ENCODE results near the gene MITD1. TPM values are rescaled to one million over a fixed set of nuclear protein-coding genes. Genes with fewer than 3 reads are reported as not detected.
A peak's percentile ranks its signal among the peaks of the same experiment; 100 is the strongest.
"Not testable (repeated sequence)": the region's sequence is repeated elsewhere in the genome, so short reads cannot be mapped to it uniquely, and the experiment has no call there.

MITD1 gene

GRCh38 chr2:99140056-99140859 is 40.6 kb downstream of the MITD1 start:
- Histone ChIP-seq H3K18ac (ENCODE audit: low read length) (no peak overlapping the region), H3K4me2 (ENCODE audit: low read length) (peak overlapping the region; percentile 66), H3K4me3 (ENCODE audit: low read length) (peak overlapping the region; percentile 70), H3K9ac (ENCODE audit: low read length) (peak overlapping the region; percentile 78), H2BK120ac (ENCODE audit: low read depth, low read length) (no peak overlapping the region), H3K36me3 (ENCODE audit: control insufficient read depth, insufficient read depth, low read length) (no peaks in the 10 kb centered on the region), H4K8ac (ENCODE audit: low read depth, low read length) (no peak overlapping the region), H3K79me1 (ENCODE audit: low read length) (no peaks in the 10 kb centered on the region), H3K79me2 (ENCODE audit: control insufficient read depth, insufficient read depth, low read length) (no peaks in the 10 kb centered on the region), H2BK5ac (ENCODE audit: low read length) (no peak overlapping the region), H3K23ac (ENCODE audit: low read length) (no peak overlapping the region), H2BK15ac (replicated peaks; ENCODE audit: low read depth) (no peak overlapping the region), H3K4ac (ENCODE audit: low read depth, low read length) (no peak overlapping the region), H3K4me1 (ENCODE audit: control insufficient read depth, low read depth, low read length) (no peaks in the 10 kb centered on the region), H3K56ac (ENCODE audit: low read length) (peak overlapping the region; percentile 90), H3K27me3 (ENCODE audit: insufficient read depth, low read length, poor library complexity) (no peaks in the 10 kb centered on the region), H2AK5ac (ENCODE audit: low read length) (no peak overlapping the region), H3K27ac (ENCODE audit: low read depth, low read length) (no peak overlapping the region), H4K5ac (ENCODE audit: low read length) (no peak overlapping the region)
- WGBS (ENCODE audit: extremely low coverage, insufficient coverage, low lambda C conversion rate), result no CpG with 5 or more reads among the region's 17 CpGs
- DNase-seq, result no peak

GRCh38 chr2:99139003-99139402 is 41.9 kb downstream of the MITD1 start:
- no peak overlapping the region for H3K56ac ChIP-seq (ENCODE audit: low read length)
- H2BK120ac ChIP-seq (ENCODE audit: low read depth, low read length), result no peak overlapping the region
- H3K27ac ChIP-seq (ENCODE audit: low read depth, low read length), result no peak overlapping the region
- H3K36me3 ChIP-seq (ENCODE audit: control insufficient read depth, insufficient read depth, low read length), result no peaks in the 10 kb centered on the region
- DNase-seq, result no peak
- no peak overlapping the region for H3K4ac ChIP-seq (ENCODE audit: low read depth, low read length)
- no peak overlapping the region for H4K5ac ChIP-seq (ENCODE audit: low read length)
- H3K23ac ChIP-seq (ENCODE audit: low read length), result no peak overlapping the region
- H3K27me3 ChIP-seq (ENCODE audit: insufficient read depth, low read length, poor library complexity), result no peaks in the 10 kb centered on the region
- no peaks in the 10 kb centered on the region for H3K79me2 ChIP-seq (ENCODE audit: control insufficient read depth, insufficient read depth, low read length)
- no peak overlapping the region for H2BK5ac ChIP-seq (ENCODE audit: low read length)
- no peak overlapping the region for H3K18ac ChIP-seq (ENCODE audit: low read length)
- no peak overlapping the region for H2BK15ac ChIP-seq (replicated peaks; ENCODE audit: low read depth)
- H3K4me1 ChIP-seq (ENCODE audit: control insufficient read depth, low read depth, low read length), result no peaks in the 10 kb centered on the region
- H3K79me1 ChIP-seq (ENCODE audit: low read length), result no peaks in the 10 kb centered on the region
- no peak overlapping the region for H2AK5ac ChIP-seq (ENCODE audit: low read length)
- H3K9ac ChIP-seq (ENCODE audit: low read length), result no peak overlapping the region
- H3K4me2 ChIP-seq (ENCODE audit: low read length), result no peak overlapping the region
- no peak overlapping the region for H4K8ac ChIP-seq (ENCODE audit: low read depth, low read length)
- no peak overlapping the region for H3K4me3 ChIP-seq (ENCODE audit: low read length)
- no CpG with 5 or more reads among the region's 4 CpGs for WGBS (ENCODE audit: extremely low coverage, insufficient coverage, low lambda C conversion rate)

- WGBS (ENCODE audit: extremely low coverage, insufficient coverage, low lambda C conversion rate), result no CpG with 5 or more reads among the region's 2 CpGs
- not testable (repeated sequence) for H3K56ac ChIP-seq (ENCODE audit: low read length); H3K9ac ChIP-seq (ENCODE audit: low read length); H2AK5ac ChIP-seq (ENCODE audit: low read length); H3K18ac ChIP-seq (ENCODE audit: low read length); H3K79me2 ChIP-seq (ENCODE audit: control insufficient read depth, insufficient read depth, low read length); H3K23ac ChIP-seq (ENCODE audit: low read length); H3K36me3 ChIP-seq (ENCODE audit: control insufficient read depth, insufficient read depth, low read length); H3K4me1 ChIP-seq (ENCODE audit: control insufficient read depth, low read depth, low read length); DNase-seq; H2BK15ac ChIP-seq (replicated peaks; ENCODE audit: low read depth); H3K4me3 ChIP-seq (ENCODE audit: low read length); H4K5ac ChIP-seq (ENCODE audit: low read length); H2BK5ac ChIP-seq (ENCODE audit: low read length); H3K27me3 ChIP-seq (ENCODE audit: insufficient read depth, low read length, poor library complexity); H3K79me1 ChIP-seq (ENCODE audit: low read length); H3K27ac ChIP-seq (ENCODE audit: low read depth, low read length); H3K4ac ChIP-seq (ENCODE audit: low read depth, low read length); H3K4me2 ChIP-seq (ENCODE audit: low read length); H2BK120ac ChIP-seq (ENCODE audit: low read depth, low read length); H4K8ac ChIP-seq (ENCODE audit: low read depth, low read length)
Measured at GRCh38 chr2:99135044-99135556, 45.8 kb downstream of the MITD1 start.

GRCh38 chr2:99127981-99128380 is 52.9 kb downstream of the MITD1 start:
- Histone ChIP-seq H3K23ac (ENCODE audit: low read length) (no peak overlapping the region), H2BK15ac (replicated peaks; ENCODE audit: low read depth) (no peak overlapping the region), H4K5ac (ENCODE audit: low read length) (no peak overlapping the region), H3K4ac (ENCODE audit: low read depth, low read length) (no peak overlapping the region), H3K4me2 (ENCODE audit: low read length) (no peak overlapping the region), H2BK5ac (ENCODE audit: low read length) (no peak overlapping the region), H3K4me1 (ENCODE audit: control insufficient read depth, low read depth, low read length) (no peaks in the 10 kb centered on the region), H2BK120ac (ENCODE audit: low read depth, low read length) (no peak overlapping the region), H2AK5ac (ENCODE audit: low read length) (no peak overlapping the region), H3K36me3 (ENCODE audit: control insufficient read depth, insufficient read depth, low read length) (no peaks in the 10 kb centered on the region), H3K18ac (ENCODE audit: low read length) (no peak overlapping the region), H3K56ac (ENCODE audit: low read length) (no peak overlapping the region), H4K8ac (ENCODE audit: low read depth, low read length) (no peak overlapping the region), H3K27me3 (ENCODE audit: insufficient read depth, low read length, poor library complexity) (no peaks in the 10 kb centered on the region), H3K79me1 (ENCODE audit: low read length) (no peaks in the 10 kb centered on the region), H3K4me3 (ENCODE audit: low read length) (no peak overlapping the region), H3K27ac (ENCODE audit: low read depth, low read length) (no peak overlapping the region), H3K79me2 (ENCODE audit: control insufficient read depth, insufficient read depth, low read length) (no peaks in the 10 kb centered on the region), H3K9ac (ENCODE audit: low read length) (no peak overlapping the region)
- WGBS (ENCODE audit: extremely low coverage, insufficient coverage, low lambda C conversion rate), result no CpG with 5 or more reads among the region's 2 CpGs
- no peak for DNase-seq

Small RNA genes lying within 50 kb of the gene (small RNA-seq; reads per million reads assigned to genes)
- not detected for gene AC092587.1 (ENCODE audit: insufficient read depth)

All from mesendoderm (in vitro differentiated cells).